Gastroesophageal sphincter (tissue), 2 donors: ENCODE results near the gene THSD4.

ENCODE experiments used
- POLR2A ChIP-seq, 2 donors: fragments of 450-650 bp; IDR thresholded peaks; one replicate each; pipeline ENCODE4 v1.6.1; 2017; ENCODE audit warnings: antibody characterized with exemption in 2 of 2, mild to moderate bottlenecking in 2 of 2, moderate library complexity in 1 of 2
- POLR2AphosphoS5 ChIP-seq: sonication (generic); formaldehyde crosslinking; IDR thresholded peaks from one replicate; pipeline ENCODE4 v1.6.1; 2017; ENCODE audit warnings: antibody characterized with exemption

DNA sequence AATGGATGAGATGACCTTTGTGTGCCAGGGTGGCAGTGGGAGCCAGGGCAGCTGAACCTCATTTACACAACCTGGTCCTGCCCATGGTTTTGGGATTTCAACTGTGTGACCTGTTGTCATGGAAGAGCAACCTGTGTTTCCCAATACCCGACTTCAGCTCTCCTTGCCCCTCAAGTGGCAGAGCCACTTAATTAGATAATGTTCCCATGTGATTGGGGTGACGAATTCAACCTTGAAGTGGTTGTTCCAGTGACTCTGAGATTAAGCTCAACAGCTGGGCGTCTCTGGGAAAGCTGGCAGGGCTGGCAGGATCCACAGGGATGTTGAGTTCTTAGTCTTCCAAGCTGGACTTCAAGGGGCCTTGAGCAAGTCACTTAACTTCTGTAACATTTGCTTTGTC, 71.0 kb downstream of the THSD4 start:
- TF ChIP-seq POLR2AphosphoS5 (no peak), POLR2A (IDR thresholded peaks at IDR 0.05) (no peak)
